DND-41 (cell line): ENCODE results near the gene COL9A3.

Source experiments
- EZH2 ChIP-seq: IDR thresholded peaks from 3 replicates; pipeline ENCODE4 v1.6.1; 2012; ENCODE audit warnings: borderline replicate concordance, low read depth, mild to moderate bottlenecking, moderate library complexity, low read length, inconsistent platforms; ENCODE audit not compliant: severe bottlenecking
- TF ChIP-seq, protein P1 (sequence below): IDR thresholded peaks from 2 replicates; pipeline ENCODE4 v1.5.1; 2012; ENCODE audit warnings: borderline replicate concordance, low read length, moderate library complexity, mild to moderate bottlenecking; ENCODE audit not compliant: poor library complexity, severe bottlenecking; ENCODE audit errors: extremely low read depth

DNA sequence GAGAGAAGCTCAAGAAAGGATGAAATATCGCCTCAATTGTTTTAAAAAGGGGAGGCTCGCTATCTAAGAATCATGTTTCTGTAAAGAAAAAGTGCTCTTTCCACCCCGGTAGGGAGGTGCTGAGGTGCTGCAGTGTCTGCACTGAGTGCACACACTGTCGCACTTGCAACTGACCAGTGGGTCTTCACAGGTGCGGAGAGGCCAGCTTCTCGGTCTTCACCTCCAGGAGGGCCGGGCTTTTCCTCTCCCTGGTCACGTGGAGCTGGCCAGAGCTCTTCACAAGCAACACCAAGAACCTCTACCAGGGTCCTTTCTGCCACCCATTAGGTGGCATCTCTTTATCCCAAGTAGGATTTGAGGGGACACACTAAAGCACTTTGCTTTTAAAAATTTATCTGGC, 72.6 kb downstream of the COL9A3 start:
- TF ChIP-seq, protein P1, sequence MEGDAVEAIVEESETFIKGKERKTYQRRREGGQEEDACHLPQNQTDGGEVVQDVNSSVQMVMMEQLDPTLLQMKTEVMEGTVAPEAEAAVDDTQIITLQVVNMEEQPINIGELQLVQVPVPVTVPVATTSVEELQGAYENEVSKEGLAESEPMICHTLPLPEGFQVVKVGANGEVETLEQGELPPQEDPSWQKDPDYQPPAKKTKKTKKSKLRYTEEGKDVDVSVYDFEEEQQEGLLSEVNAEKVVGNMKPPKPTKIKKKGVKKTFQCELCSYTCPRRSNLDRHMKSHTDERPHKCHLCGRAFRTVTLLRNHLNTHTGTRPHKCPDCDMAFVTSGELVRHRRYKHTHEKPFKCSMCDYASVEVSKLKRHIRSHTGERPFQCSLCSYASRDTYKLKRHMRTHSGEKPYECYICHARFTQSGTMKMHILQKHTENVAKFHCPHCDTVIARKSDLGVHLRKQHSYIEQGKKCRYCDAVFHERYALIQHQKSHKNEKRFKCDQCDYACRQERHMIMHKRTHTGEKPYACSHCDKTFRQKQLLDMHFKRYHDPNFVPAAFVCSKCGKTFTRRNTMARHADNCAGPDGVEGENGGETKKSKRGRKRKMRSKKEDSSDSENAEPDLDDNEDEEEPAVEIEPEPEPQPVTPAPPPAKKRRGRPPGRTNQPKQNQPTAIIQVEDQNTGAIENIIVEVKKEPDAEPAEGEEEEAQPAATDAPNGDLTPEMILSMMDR, result no peak
- TF ChIP-seq EZH2, result no peak
